GM19023 (cell line): ENCODE data around the gene SRSF2.
"Not testable (repeated sequence)": the region's sequence is repeated elsewhere in the genome, so short reads cannot be mapped to it uniquely, and the experiment has no call there.

Experiments
- ATAC-seq: cut with Tn5 transposase; IDR thresholded peaks from one replicate; pipeline ENCODE4 v1.9.1; 2021; ENCODE audit warnings: mild to moderate bottlenecking, moderate library complexity; ENCODE audit not compliant: unreplicated experiment

The SRSF2 gene

DNA sequence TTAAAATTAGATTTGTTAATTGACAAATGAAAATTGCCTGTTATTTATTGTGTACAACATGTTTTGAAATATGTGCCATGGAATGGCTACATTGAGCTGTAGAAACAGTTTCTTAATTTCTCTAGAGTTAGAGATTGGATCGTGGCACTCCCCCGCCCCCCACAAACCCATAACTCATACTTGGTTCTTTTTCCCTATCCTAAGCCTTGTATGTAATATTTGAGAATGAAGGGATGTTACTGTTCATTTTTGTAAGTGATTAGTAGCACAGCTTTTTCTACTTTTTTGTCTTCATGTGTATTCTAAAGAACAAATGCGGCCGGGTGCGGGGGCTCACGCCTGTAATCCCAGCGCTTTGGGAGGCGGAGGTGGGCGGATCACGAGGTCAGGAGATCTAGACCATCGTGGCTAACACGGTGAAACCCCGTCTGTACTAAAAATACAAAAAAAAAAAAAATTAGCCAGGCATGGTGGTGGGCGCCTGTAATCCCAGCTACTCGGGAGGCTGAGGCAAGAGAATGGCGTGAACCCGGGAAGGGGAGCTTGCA, 2.5 kb upstream of the SRSF2 start:
- ATAC-seq = not testable (repeated sequence)

DNA sequence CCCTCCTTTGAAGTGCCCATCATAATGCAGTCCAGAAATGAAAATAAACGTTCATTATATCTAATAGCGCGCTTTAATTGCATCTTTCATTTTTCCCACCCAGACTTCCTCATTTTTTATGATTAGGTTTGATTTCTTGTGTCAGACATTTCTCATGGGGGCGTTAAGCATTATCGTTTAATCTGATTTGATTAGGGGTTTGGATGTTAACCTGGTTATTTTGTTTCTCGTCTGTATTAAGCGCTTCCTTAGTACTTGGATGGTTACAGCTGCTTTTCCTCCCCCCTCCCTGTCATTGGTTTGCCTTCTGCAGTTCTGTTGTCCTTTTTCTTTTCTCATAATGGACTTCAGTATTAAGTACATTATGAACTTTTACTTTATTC, 1.3 kb upstream of the SRSF2 start:
- no peak for ATAC-seq

DNA sequence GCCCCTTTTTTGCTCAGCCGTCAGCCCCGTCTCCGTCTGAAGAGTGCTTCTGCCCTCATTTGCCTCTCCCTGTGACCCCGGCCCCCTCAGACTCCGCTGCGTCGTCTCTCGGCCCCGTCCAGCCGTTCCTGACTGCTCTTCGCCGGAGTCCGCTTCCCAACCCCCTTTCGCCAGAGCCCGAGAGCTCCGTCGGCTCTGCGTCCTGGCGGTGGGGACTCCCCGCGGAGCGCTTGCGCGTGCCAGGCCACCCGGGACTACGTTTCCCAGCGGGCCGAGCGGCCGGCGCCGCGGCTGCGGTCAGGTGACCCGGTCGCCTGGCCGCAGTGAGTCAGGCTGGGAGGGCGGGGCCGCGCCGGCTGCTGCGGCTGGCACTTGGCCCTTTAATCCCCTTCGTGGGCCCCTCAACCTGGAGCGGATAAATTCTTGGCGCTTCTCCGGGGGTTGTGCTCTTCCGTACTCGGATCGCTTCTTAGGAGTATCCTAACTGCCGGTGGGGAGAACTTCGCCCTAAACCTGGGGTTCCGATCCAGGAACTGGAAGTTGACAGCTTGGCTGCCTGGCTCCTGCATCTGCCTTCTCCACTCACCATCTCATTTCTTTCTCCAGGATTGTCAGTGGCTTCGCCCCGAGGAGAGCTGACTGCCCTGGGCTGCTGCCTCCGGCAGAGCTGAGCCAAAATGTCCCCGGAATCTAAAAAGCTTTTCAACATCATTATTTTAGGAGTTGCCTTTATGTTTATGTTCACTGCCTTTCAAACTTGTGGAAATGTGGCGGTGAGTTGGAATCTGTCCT, 741 bp upstream of the SRSF2 start, which contains the start of gene MFSD11:
Gene MFSD11, plus strand, starts transcription at position 444 of the 792 bp plus-strand sequence. Its CDS starts 234 bp downstream, at position 678.
- peak; percentile 60 for ATAC-seq

DNA sequence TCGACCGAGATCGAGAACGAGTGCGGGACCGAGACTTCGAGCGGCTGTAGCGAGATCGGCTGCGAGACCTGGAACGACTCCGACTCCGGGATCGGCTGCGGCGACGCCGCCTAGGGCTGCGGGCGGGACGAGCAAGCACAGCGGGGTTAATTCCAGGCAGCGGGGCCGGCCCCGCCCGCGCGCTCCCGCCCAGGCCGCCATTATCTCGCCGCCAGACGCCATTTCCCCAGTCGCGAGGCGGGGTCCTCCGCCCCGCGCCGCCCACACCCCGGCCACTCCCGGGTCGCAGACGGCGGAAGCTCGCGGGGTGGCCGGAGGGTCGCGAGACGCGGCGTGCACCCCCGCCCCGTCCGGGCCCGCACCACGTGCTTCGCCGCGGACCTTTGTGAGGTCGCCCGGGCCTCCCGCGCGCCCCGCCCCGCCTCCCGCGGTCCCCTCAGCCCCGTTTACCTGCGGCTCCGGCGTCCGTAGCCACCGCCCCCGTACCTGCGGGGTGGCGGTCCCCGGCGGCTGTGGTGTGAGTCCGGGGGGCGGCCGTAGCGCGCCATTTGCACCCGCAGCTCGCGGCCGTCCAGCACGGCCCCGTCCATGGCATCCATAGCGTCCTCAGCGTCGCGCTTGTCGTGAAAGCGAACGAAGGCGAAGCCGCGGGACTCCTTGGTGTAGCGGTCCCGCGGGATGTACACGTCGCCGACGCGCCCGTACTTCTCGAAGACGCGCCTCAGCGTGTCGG, 616 bp downstream of the SRSF2 start:
- peak; percentile 16 for ATAC-seq

DNA sequence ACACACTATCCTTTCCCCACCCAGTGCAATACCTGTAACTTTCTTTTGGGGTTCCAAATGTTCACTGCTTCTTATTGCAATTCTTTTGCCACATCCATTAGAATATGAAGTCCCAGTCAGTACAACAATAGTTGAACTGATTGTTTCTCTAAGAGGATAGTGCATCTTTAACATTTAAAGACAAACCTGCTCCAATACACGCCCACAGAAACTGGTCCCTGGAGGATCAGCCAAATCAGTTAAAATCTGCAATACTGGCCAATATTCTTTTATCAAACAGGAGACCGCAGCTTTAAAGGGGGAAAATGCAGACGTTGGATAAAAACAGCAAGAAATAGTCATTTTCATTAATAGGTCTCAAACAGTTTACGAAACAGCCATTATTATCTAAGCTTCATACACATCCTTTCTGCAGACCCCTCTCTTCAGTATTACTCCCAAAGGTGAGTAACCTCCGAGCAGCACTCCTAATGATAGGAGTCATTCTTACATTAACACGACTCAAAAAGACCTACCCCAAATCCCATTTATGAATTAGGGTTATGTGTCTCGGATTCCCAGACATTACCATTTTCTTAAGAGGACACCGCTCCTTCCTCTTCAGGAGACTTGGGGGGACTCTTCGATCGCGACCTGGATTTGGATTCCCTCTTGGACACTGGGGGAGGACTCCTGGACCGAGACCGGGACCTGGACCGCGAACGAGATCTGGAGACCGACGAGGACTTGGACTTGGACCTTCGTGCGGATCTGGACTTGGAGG, 1.4 kb downstream of the SRSF2 start:
- no peak for ATAC-seq

DNA sequence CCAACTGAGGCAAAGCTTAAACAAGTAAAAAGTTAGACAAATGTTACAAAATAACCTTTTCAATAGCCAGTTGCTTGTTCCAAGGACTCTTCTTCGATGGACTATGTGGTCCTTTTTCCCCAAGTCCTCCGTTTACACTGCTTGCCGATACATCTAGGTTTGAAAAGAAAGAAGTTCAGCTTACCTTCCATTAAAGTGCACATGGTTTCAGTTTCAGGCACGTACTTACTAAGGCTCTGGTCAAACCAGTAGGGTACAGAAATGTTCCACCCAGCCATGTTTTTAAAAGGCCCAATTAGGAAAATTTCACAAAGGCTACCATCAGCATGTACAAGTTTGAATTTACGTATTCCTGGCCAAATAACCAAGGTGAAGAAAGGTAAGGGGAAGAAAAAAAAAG, 2.1 kb downstream of the SRSF2 start:
- no peak for ATAC-seq

DNA sequence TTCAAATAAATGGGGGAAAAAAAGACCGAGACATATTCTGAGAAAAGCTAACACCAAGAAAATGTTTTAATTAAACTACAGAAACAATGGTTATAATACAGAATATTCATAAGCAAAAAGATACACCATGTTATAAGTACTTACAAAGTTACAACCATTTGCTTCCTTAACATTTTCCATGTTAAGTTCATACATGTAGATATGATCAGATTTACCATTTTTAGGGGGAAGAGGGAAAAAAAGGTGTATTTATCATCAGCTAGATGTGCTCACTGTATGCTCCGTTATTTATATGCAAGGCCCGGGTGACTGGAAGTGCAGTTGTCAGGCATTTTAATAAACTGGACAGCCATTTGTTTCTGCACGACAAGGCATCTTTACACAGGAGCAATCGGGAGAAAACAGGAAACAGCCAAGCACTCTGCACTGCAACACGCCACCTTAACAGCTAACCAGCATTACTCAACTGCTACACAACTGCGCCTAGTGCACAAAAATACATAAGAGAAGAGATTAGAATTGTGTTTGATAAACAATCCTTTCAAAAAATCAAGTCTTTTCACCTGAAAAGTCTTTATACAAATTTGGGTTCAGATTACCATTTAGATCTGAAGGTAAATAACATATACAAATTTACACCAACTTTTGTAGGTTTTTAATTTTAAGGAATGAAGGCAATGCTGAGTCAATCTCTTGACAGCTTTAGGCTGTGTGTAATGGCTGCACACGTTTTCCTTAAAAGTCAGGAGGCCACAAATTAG, 2.9 kb downstream of the SRSF2 start:
- ATAC-seq = no peak

DNA sequence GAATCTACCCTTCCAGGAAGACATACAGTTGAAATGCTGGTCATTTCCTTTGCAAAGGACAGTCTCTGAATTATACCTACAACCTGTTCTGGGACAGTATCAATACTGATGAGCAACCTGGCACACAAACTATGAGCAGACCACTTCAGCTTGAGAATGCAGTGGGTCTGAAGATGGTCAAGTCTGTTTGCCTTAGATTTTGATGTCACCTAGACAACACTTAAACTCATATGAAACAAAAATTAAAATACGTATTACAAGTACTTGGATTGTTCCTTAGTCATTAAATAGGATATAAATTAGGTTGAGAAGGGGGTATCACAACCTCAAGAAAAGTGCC, 3.5 kb downstream of the SRSF2 start:
- no peak for ATAC-seq

DNA sequence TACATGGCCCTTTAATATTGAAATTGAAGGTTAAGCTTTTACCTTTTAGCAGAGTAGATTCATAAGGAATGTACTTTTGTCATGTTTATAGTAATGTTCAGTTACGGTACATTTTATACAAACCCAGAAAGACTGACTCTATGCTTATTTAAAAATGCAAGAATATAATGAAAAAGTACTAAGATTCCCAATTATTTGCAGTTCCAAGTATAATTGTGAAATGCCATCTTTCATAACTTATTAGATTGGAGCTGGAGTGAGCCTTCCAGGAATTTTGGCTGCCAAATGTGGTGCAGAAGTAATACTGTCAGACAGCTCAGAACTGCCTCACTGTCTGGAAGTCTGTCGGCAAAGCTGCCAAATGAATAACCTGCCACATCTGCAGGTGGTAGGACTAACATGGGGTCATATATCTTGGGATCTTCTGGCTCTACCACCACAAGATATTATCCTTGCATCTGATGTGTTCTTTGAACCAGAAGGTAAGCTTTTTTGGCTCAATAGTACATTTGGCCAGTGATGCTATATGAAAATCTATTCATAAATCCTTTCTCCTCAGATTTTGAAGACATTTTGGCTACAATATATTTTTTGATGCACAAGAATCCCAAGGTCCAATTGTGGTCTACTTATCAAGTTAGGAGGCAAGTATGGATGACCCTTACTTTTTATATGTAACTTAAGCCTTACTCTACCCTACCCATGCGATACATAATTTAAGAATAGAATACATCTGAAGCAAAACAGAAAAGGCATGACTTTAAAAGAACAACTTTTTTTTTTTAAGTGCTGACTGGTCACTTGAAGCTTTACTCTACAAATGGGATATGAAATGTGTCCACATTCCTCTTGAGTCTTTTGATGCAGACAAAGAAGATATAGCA, 4.2 kb downstream of the SRSF2 start:
- no peak for ATAC-seq

DNA sequence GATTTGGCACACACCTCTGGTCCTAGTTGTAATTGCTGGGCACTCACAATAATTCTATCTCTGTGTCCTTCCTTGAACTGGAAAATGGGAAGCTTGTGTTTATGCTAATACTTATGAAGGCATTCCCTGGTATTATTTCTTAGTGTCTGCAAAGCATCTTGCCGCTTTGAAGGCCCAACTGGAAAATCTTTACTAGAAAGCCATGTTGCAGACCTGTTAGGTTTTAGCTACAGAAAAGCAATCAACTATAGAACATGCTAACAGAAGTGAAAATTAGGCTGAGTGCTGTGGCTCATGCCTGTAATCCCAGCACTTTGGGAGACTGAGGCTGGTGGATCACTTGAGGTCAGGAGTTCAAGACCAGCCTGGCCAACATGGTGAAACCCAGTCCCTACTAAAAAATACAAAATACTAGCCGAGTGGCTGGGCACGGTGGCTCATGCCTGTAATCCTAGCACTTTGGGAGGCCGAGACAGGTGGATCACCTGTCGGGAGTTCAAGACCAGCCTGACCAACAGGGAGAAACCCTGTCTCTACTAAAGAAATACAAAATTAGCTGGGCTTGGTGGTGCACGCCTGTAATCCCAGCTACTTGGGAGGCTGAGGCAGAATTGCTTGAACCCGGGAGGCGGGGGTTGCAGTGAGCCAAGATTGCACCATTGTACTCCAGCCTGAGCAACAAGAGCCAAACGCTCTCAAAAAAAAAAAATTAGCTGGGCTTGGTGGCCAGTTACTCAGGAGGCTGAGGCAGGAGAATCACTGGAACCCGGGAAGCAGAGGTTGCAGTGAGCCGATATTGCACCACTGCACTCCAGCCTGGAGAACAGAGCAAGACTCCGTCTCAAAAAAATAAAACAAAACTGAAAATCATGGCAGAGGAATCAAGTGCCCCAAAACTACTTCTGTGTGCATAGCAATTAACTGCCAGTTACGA, 5.1 kb downstream of the SRSF2 start:
- not testable (repeated sequence) for ATAC-seq

DNA sequence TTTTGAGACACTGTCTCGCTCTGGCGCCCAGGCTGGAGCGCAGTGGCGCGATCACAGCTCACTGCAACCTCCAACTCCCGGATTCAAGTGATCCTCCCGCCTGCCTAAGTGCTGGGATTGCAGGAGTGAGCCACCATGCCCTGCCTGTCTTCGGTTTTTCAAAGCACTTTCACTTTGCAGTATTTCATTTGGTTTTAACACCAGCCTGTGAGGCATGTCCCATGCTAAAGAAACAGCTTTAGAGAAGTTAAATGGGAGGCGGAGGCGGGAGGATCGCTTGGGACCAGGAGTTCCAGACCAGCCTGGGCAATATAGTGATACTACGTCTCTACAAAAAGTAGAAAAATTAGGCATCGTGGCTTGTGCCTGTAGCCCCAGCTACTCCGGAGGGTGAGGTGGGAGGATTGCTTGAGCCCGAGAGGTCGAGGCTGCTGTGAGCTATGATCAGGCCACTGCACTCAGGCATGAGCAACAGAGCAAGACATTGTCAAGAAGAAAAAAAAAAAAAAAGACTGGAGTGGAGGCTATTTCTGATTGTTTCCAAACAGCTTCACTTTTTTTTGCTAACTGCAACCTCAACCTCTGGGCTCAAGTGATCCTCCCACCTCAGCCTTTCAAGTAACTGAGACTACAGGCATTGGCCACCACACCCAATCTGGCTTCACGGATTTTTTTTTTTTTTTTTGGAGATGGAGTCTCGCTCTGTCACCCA, 9.2 kb downstream of the SRSF2 start:
- no peak for ATAC-seq

DNA sequence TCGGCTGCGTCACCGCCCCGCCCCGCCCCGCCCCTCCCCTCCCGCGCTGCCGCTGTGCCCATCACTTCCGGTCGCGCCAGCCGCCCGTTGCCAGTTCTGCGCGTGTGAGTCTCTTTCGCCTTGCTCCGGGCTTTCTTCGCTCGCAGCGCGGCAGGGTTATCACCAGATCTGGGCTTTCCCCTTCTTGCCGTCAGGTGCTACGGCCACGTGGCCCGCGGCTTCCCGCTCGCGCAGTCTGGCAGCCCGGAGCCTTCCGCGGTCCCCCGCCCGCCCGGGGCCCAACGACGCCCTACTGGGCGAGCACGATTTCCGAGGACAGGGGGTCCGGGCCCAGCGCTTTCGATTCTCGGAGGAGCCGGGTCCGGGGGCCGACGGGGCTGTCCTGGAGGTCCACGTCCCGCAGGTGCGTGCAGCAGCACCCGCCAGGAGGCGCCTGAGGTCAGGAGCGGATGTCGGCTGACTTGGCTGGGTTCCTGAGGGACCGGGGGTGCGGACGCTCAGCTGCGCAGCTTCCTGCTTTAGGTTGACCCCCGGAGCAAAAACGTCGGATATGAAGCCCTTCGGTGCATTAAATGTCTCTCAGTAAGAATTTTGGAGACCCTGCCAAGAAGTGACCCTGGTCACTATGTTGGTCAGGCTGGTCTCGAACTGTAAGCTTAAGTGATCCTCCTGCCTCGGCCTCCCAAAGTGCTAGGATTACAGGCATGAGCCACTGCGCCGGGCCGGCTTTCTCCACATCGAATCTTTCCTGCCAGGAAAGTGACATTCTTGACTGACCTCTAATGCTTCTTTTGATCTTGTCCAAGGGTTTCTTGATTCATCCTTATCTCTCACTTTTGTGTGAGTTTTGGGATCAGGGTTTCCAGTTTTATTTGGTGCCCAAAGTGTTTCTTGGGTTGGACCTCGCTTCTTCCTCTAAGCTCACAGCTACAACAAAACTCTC, 10.1 kb downstream of the SRSF2 start, which contains the start of gene METTL23:
Gene METTL23, plus strand, starts transcription at position 64 of the 943 bp plus-strand sequence. CDS start 2,872 bp downstream, outside the sequence.
- ATAC-seq = peak; percentile 48

DNA sequence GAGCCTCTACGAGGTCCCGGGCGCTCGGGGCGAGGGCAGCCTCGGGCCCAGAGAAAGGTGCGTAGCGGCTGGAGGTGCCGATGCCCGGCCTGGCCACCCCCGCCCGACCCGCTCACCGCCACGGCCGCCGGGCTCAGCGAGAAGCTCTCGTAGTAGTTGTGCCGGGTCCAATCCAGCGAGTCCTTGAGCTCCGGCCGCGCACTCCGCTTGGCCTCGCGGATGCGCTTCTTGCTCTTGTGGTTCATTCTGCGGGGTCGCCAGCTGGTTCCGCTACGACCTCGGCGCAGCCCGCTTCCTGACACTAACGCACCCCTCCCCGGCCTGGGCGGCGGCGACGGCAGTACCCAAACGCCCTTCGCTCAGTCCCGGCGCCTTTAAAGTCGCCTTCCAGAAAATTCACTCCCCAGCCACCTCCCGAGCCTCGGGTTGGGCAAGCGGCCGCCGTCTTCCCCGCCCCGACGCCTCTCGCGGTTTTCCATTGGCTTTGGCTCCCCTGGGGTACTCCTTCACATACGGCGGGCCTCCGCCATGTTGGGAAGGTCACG, 10.8 kb downstream of the SRSF2 start, which contains the start of gene JMJD6:
Gene JMJD6, minus strand, starts transcription at position 376 of the 545 bp plus-strand sequence. Its CDS starts 131 bp downstream, at position 245.
- ATAC-seq = peak; percentile 75

DNA sequence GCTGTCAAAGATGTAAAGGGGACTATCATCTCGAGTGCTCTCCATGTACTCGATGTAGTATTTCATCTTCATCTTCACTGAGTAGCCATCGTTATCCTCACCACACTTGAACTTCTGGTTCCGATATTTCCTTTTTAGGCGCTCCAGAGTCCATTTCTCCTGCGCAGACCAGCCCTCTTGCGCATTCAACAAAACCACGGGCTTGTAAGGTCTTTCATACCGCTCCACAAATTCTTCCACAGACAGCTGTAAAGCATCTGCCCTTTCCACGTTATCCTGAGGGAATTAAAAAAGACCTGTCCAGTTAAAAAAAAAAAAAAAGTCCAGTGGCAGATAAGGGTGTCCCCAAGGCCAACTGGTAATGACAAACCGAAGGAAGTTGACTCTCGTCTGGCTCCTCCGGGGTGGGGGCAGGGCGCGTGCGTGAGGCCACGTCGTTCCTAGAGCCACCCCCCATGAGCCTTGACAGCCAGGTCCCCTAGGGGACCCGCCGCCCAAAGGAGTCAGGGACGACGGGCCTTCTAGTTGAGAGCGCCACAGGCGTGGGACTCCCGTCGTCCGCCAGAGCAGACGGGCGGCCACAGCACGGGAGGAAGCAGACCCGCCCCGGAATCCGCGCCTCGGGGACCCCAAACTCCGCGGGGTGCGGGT, 11.4 kb downstream of the SRSF2 start:
- ATAC-seq = peak; percentile 22

DNA sequence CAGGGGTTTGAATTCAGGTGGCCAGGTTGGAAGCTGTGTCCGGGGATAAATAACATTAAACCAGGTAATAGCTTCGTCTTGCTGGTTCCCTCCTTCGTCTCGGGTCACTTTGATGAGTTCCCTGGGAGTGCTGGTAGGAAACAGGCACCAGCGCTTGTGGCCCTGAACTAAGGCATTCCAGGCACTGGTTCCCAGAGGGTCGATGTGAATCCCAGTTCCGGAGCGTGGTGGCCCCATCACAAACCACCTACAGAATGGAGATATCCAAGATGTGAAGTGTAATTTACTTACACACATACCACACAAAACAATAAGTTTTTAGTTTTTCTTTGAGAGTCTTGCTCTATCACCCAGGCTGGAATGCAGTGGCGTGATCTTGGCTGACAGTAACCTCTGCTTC, 13.3 kb downstream of the SRSF2 start:
- ATAC-seq = no peak

DNA sequence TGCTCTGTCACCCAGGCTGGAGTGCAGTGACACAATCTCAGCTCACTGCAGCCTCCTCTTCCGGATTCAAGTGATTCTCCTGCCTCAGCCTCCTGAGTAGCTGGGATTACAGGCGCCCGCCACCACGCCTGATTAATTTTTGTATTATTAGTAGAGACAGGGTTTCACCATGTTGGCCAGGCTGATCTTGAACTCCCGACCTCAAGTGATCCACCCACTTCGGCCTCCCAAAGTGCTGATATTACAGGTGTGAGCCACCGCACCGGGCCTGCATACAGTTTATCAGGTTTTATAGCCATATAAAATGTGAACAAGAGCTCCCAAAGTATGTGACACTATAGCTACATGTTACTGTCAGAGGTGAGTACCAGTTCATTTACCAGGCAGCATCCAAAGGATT, 14.2 kb downstream of the SRSF2 start:
- ATAC-seq = not testable (repeated sequence)
